Kidney (tissue), 14 donors: ENCODE measurements around the gene RASL11B. TPM values are rescaled to one million over a fixed set of nuclear protein-coding genes. Genes with fewer than 3 reads are reported as not detected.

Source experiments
- DNase-seq, 5 donors: peaks; one replicate each; pipeline ENCODE4 v3.0.0-alpha.2; 2013 to 2020
- FAIRE-seq: peaks from 2 replicates; lab custom pipeline; 2012; peaks lifted over from hg19 to GRCh38; lab: Jason Lieb, UNC
- H3K27ac ChIP-seq, 2 donors: one replicate each; pipeline ENCODE4 v1.7.0; 2013; ENCODE audit warnings: low read depth in 2 of 2, low read length in 2 of 2, inconsistent platforms in 1 of 2
- H3K27me3 ChIP-seq: one replicate; pipeline ENCODE4 v1.7.1; 2013; ENCODE audit warnings: low read length, inconsistent platforms; ENCODE audit not compliant: control insufficient read depth, insufficient read depth
- H3K36me3 ChIP-seq, 3 donors: one replicate each; pipeline versions ENCODE4 v1.7.0 to v1.7.1; 2013; ENCODE audit warnings: low read length in 3 of 3, control low read depth in 1 of 3, inconsistent platforms in 1 of 3; ENCODE audit not compliant: insufficient read depth in 3 of 3, control insufficient read depth in 2 of 3
- H3K4me1 ChIP-seq, 3 donors: one replicate each; pipeline versions ENCODE4 v1.7.0 to v1.7.1; 2013; ENCODE audit warnings: low read length in 3 of 3, inconsistent platforms in 1 of 3, low read depth in 1 of 3; ENCODE audit not compliant: control insufficient read depth in 2 of 3, insufficient read depth in 2 of 3
- H3K4me3 ChIP-seq, 3 donors: one replicate each; pipeline versions ENCODE4 v1.7.0 to v1.8.1; 2013; ENCODE audit warnings: low read length in 3 of 3, control low read depth in 1 of 3, inconsistent platforms in 1 of 3
- H3K9ac ChIP-seq, 3 donors: one replicate each; pipeline versions ENCODE4 v1.7.0 to v1.7.1; 2013; ENCODE audit warnings: low read length in 3 of 3, control low read depth in 1 of 3, inconsistent platforms in 1 of 3
- H3K9me3 ChIP-seq, 3 donors: one replicate each; pipeline versions ENCODE4 v1.7.0 to v1.7.1; 2013; ENCODE audit warnings: low read length in 3 of 3, control low read depth in 1 of 3, inconsistent platforms in 1 of 3; ENCODE audit not compliant: control insufficient read depth in 2 of 3, insufficient read depth in 1 of 3
- intact Hi-C: fragments of 100-400 bp; cut with DNase I; formaldehyde crosslinking; loops from one replicate; pipeline ENCODE4 v1.11.1; 2022
- polyA plus RNA-seq: library from polyadenylated mRNA; stranded (reverse); fragments of 350-450 nt; fragmentation: Illumina TruSeq; extraction: RNeasy Lipid Tissue Mini Kit (QIAGEN cat#74804); gene quantifications from one replicate; pipeline ENCODE4 v1.2.3, GENCODE V29; 2014; ENCODE audit warnings: low read depth, low replicate concordance; ENCODE audit not compliant: insufficient read depth
- total RNA-seq: library from RNA; stranded (reverse); fragmentation: NEBNext Ultra II Directional; extraction: Animal tissue kit (Norgen Biotek cat#: 25700); gene quantifications from one replicate; pipeline ENCODE4 v1.2.1, GENCODE V29; 2021
- TF ChIP-seq, protein P1 (sequence below): IDR thresholded peaks from 3 replicates; pipeline ENCODE4 v1.5.1; 2012; ENCODE audit warnings: mild to moderate bottlenecking, moderate library complexity, borderline replicate concordance; ENCODE audit not compliant: insufficient read depth; ENCODE audit errors: extremely low read depth
- donor health status: control.
- donor health status: control.
- donor health status: control.
- donor health status: control.
- donor health status: control.
- donor health status: DM: yes; HTN: yes; CAD: no.
- donor health status: Normal renal cell carcinoma (clear cell type).

RASL11B gene
- total and polyA plus RNA-seq, 2 donors from 2014 or later = 4.3 to 45.9 TPM

DNA sequence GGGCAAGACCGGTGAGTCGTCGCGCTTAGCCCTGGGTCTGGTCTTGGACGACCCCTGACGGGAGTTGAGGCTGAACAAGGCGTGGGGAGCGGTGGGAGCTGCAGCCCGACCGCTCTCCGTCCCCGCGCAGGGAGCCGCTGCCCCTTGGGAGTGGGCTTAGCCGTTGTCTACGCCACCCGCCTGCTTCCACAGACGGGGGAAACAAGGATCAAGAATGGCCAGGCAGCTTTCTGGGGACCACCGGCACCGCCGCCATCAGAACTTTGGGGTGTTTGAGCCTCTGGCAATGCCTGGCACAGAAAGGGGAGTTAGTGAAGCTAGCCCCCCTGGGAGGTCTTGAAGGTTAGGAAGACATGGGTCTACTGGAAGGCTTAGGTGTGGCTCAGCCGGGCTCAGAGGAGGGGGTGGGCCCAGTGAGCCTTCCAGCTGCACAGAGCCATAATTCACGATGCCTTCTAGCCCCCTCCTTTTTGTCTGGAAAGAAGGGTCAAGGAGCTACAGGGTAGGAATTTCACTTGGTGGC, 583 bp downstream of the RASL11B start:
- H3K36me3 ChIP-seq = peaks cover 0 to 6% (median 3%) of the 10 kb centered on the region in 3 donors
- FAIRE-seq (no peak), DNase-seq (peak in 3 of 5 donors; percentile 51 to 78 (median 72))
- peak overlapping the region; percentile 52 to 60 for H3K27ac ChIP-seq
- H3K4me3 ChIP-seq = peak overlapping the region; percentile 53 to 76 (median 72)
- intact Hi-C loops = no loop called here
- peaks cover 0 to 7% (median 0%) of the 10 kb centered on the region in 3 donors for H3K9me3 ChIP-seq
- H3K27me3 ChIP-seq = no peaks in the 10 kb centered on the region
- peaks cover 0 to 20% (median 0%) of the 10 kb centered on the region in 3 donors for H3K4me1 ChIP-seq
- TF ChIP-seq, protein P1, sequence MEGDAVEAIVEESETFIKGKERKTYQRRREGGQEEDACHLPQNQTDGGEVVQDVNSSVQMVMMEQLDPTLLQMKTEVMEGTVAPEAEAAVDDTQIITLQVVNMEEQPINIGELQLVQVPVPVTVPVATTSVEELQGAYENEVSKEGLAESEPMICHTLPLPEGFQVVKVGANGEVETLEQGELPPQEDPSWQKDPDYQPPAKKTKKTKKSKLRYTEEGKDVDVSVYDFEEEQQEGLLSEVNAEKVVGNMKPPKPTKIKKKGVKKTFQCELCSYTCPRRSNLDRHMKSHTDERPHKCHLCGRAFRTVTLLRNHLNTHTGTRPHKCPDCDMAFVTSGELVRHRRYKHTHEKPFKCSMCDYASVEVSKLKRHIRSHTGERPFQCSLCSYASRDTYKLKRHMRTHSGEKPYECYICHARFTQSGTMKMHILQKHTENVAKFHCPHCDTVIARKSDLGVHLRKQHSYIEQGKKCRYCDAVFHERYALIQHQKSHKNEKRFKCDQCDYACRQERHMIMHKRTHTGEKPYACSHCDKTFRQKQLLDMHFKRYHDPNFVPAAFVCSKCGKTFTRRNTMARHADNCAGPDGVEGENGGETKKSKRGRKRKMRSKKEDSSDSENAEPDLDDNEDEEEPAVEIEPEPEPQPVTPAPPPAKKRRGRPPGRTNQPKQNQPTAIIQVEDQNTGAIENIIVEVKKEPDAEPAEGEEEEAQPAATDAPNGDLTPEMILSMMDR = no peak
- H3K9ac ChIP-seq = peak overlapping the region in 2 of 3 donors; percentile 48 to 59

DNA sequence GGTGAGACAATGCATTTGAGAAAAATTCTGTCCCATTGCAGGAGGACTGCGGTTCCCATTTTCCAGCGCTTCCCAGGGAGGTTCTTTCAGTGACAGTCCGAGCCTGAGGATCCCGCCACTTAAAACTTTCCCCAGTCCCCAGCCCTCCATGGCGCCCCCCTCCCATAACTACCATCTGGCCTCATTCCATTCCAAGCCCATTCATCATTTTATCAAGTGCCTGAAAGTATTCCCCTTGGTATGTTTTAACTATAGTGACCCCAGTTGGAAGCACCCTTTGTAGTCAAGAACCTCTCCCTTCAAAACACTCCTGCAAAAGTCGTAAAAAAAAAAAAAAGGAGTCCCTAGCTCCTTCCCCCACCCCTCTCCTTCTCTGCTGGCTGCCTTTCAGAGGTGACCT, 1.2 kb downstream of the RASL11B start:
- no peak for FAIRE-seq
- peaks cover 0 to 3% (median 0%) of the 10 kb centered on the region in 3 donors for H3K9me3 ChIP-seq
- peaks cover 0 to 6% (median 3%) of the 10 kb centered on the region in 3 donors for H3K36me3 ChIP-seq
- TF ChIP-seq, protein P1 = no peak
- no peak overlapping the region for H3K27ac ChIP-seq
- no peak for DNase-seq
- peak overlapping the region; percentile 53 to 76 (median 72) for H3K4me3 ChIP-seq
- H3K9ac ChIP-seq = peak overlapping the region in 2 of 3 donors; percentile 48 to 59
- H3K4me1 ChIP-seq = peaks cover 0 to 23% (median 1%) of the 10 kb centered on the region in 3 donors
- intact Hi-C loops = no loop called here
- no peaks in the 10 kb centered on the region for H3K27me3 ChIP-seq

DNA sequence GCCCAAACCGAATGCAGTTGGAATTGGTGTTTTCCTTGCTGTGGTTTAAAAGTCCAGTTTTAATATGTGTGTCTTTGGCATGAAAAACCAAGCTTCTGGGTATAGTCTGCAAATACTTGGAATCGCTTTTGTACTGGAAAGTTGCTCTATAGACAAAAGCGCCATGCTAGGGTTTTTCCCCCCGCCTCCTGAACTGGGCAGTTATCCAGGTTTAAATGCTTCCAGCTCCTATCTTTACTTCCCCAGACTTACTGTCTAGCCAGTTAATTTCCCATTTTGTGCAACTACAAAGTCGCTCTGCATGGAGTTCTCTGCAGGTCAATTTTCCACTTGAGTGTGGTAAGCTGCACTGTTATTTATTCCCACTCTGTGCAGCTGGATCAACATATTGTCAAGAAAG, 2.7 kb downstream of the RASL11B start:
- FAIRE-seq (no peak), DNase-seq (peak in 1 of 5 donors; percentile 62)
- Histone ChIP-seq H3K36me3 (peaks cover 0 to 6% (median 3%) of the 10 kb centered on the region in 3 donors), H3K27me3 (no peaks in the 10 kb centered on the region), H3K4me1 (peaks cover 0 to 25% (median 4%) of the 10 kb centered on the region in 3 donors), H3K9ac (no peak overlapping the region), H3K27ac (no peak overlapping the region), H3K9me3 (no peaks in the 10 kb centered on the region), H3K4me3 (peak overlapping the region; percentile 2 to 72 (median 4))
- TF ChIP-seq, protein P1 = no peak
- intact Hi-C loops = no loop called here
